ENCODE data around the gene ADAMTSL2. TPM values are rescaled to one million over a fixed set of nuclear protein-coding genes. Genes with fewer than 3 reads are reported as not detected.

ADAMTSL2 gene
- polyA plus RNA-seq, 1 of the 3 experiments (the other 2 are of a cell fraction), result 0.21 TPM

DNA sequence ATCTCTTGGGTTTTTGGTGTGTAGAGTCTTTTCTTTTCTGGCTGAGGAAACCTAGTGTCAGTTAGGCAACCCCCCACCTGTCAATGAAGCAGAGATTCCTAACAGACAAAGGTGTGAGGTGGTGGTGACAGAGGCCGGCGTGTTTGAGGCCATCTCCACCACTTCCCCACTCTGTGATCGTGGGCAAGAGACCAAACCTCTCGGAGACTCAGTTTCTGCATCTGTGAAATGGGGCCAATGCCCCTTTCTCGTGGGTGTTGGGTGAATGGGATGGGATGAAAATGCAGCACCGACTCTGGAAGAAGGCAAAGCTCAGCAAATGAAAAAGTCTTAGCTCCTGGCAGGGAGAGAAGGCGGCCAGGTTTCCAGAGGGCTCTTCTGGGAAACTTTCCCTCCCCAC lies 73.9 kb downstream of the ADAMTSL2 start:
- POLR2A ChIA-PET, result interaction anchor here (0.7 to 18.3 kb wide), 7 partner anchors 8 to 94 kb away, joined by 3 to 261 read pairs (median 6); partner anchors contain the start of genes ADAMTSL2 and DBH

DNA sequence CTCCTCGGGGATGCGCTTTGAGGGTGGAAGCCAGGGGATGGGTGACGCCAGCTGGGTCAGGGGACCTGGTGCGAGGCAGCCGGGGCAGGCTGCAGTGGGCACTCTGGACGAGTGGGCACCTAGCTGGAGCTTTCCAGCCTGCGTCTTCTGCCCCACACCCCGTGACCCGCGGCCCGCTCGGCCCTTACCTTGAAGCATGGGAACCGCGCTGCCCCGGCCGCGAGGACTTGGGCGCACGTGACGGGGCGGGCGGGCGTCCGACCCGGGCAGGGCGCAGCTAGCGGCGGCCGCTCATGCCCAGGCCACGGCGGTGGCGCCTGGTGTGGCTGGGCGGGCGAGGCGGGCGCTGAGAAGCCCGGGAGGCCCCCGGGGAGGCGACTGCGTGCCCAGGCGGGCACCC lies 74.4 kb downstream of the ADAMTSL2 start:
- peaks cover 18% of the 10 kb centered on the region for H3K27me3 ChIP-seq (ENCODE audit: insufficient read depth)
- CTCF ChIA-PET, result interaction anchor here (0.6 to 10.4 kb wide), 8 partner anchors 19 to 75 kb away, joined by 3 to 102 read pairs (median 4); no protein-coding TSS in a partner anchor
- H3K79me2 ChIP-seq (ENCODE audit: insufficient read depth), result no peaks in the 10 kb centered on the region
- no peak overlapping the region for H3K9ac ChIP-seq
- WGBS (ENCODE audit: low lambda C conversion rate), result no CpG with 5 or more reads among the region's 41 CpGs
- no peaks in the 10 kb centered on the region for H3K36me3 ChIP-seq (replicated peaks in 1 of 2; ENCODE audit: control insufficient read depth in 1 of 2, insufficient read depth in 2 of 2, low read length in 1 of 2)
- H3K4me1 ChIP-seq (ENCODE audit: control insufficient read depth in 1 of 2, insufficient read depth in 2 of 2, low read depth in 1 of 2, low read length in 1 of 2), result peaks cover 0 to 69% of the 10 kb centered on the region in 2 experiments; a peak in 1 of 4 replicates
- no peak for DNase-seq
- H4K20me1 ChIP-seq (ENCODE audit: insufficient read depth), result no peaks in the 10 kb centered on the region
- H3K4me2 ChIP-seq, result no peak overlapping the region
- H3F3A ChIP-seq (replicated peaks; ENCODE audit: insufficient read depth), result no peaks in the 10 kb centered on the region
- H3K9me3 ChIP-seq, result no peaks in the 10 kb centered on the region
- POLR2A ChIA-PET, result interaction anchor here (0.5 to 18.3 kb wide), 10 partner anchors 8 to 129 kb away, joined by 3 to 261 read pairs (median 5); partner anchors contain the start of genes ADAMTSL2, DBH and SARDH
- H2AFZ ChIP-seq (ENCODE audit: low read depth), result no peak overlapping the region
- H3K4me3 ChIP-seq (ENCODE audit: low read depth in 2 of 2, low read length in 1 of 2), result peak overlapping the region in 1 of 2 experiments; percentile 46; a peak in 2 of 4 replicates
- TF ChIP-seq MXI1 (IDR thresholded peaks at IDR 0.05; ENCODE audit: low read depth, low read length), result peak; percentile 20; the same call in 1 of the 2 replicates
- TF ChIP-seq MEF2A (IDR thresholded peaks at IDR 0.05; ENCODE audit: borderline replicate concordance, low read depth), result no peak
- TF ChIP-seq, protein P1, sequence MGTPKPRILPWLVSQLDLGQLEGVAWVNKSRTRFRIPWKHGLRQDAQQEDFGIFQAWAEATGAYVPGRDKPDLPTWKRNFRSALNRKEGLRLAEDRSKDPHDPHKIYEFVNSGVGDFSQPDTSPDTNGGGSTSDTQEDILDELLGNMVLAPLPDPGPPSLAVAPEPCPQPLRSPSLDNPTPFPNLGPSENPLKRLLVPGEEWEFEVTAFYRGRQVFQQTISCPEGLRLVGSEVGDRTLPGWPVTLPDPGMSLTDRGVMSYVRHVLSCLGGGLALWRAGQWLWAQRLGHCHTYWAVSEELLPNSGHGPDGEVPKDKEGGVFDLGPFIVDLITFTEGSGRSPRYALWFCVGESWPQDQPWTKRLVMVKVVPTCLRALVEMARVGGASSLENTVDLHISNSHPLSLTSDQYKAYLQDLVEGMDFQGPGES (IDR thresholded peaks at IDR 0.05; ENCODE audit: low read depth, low read length), result no peak
- TF ChIP-seq, protein P2, sequence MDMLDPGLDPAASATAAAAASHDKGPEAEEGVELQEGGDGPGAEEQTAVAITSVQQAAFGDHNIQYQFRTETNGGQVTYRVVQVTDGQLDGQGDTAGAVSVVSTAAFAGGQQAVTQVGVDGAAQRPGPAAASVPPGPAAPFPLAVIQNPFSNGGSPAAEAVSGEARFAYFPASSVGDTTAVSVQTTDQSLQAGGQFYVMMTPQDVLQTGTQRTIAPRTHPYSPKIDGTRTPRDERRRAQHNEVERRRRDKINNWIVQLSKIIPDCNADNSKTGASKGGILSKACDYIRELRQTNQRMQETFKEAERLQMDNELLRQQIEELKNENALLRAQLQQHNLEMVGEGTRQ (IDR thresholded peaks at IDR 0.05; ENCODE audit: borderline replicate concordance, low read depth, low read length), result no peak
- no peaks in the 10 kb centered on the region for H3K9me2 ChIP-seq
- peak overlapping the region in 1 of 2 experiments; percentile 86; a peak in 2 of 4 replicates for H3K27ac ChIP-seq (ENCODE audit: low read depth in 2 of 2, low read length in 1 of 2)

More for the DNA sequence above, 73.9 kb downstream of the ADAMTSL2 start:
- Histone ChIP-seq H3F3A (replicated peaks; ENCODE audit: insufficient read depth) (no peaks in the 10 kb centered on the region), H3K27ac (ENCODE audit: low read depth in 2 of 2, low read length in 1 of 2) (peak overlapping the region in 1 of 2 experiments; percentile 86; a peak in 2 of 4 replicates), H2AFZ (ENCODE audit: low read depth) (no peak overlapping the region), H3K4me1 (ENCODE audit: control insufficient read depth in 1 of 2, insufficient read depth in 2 of 2, low read depth in 1 of 2, low read length in 1 of 2) (peaks cover 0 to 70% of the 10 kb centered on the region in 2 experiments; a peak in 1 of 4 replicates), H3K9me2 (no peaks in the 10 kb centered on the region), H4K20me1 (ENCODE audit: insufficient read depth) (no peaks in the 10 kb centered on the region), H3K36me3 (replicated peaks in 1 of 2; ENCODE audit: control insufficient read depth in 1 of 2, insufficient read depth in 2 of 2, low read length in 1 of 2) (no peaks in the 10 kb centered on the region), H3K9ac (no peak overlapping the region), H3K4me2 (no peak overlapping the region), H3K4me3 (ENCODE audit: low read depth in 2 of 2, low read length in 1 of 2) (peak overlapping the region in 1 of 2 experiments; percentile 46; a peak in 1 of 4 replicates), H3K9me3 (no peaks in the 10 kb centered on the region), H3K79me2 (ENCODE audit: insufficient read depth) (no peaks in the 10 kb centered on the region), H3K27me3 (ENCODE audit: insufficient read depth) (peaks cover 18% of the 10 kb centered on the region)
- DNase-seq, result no peak
- TF ChIP-seq ELF1 (IDR thresholded peaks at IDR 0.05), result no peak
- TF ChIP-seq, protein P3, sequence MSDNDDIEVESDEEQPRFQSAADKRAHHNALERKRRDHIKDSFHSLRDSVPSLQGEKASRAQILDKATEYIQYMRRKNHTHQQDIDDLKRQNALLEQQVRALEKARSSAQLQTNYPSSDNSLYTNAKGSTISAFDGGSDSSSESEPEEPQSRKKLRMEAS (IDR thresholded peaks at IDR 0.05; ENCODE audit: low read depth), result no peak
- no peak for TF ChIP-seq RFX5 (IDR thresholded peaks at IDR 0.05; ENCODE audit: low read length)
- TF ChIP-seq NFIC (IDR thresholded peaks at IDR 0.05; ENCODE audit: borderline replicate concordance), result no peak
- 50% methylated on average over 7 of the region's 7 CpGs for WGBS (ENCODE audit: low lambda C conversion rate)
- CTCF ChIA-PET, result interaction anchor here (0.9 to 10.4 kb wide), 6 partner anchors 21 to 117 kb away, joined by 3 to 102 read pairs (median 3); no protein-coding TSS in a partner anchor

All from SK-N-SH (cell line).